OCI-LY7 (cell line): ENCODE data around the gene SNX17. TPM values are rescaled to one million over a fixed set of nuclear protein-coding genes. Genes with fewer than 3 reads are reported as not detected.

Source experiments
- BruUV-seq: library from RNA; stranded (reverse); fragments of 400-500 nt; replicated peaks from 2 replicates; lab custom pipeline; 2021; lab: Mats Ljungman, UMichigan
- CTCF ChIA-PET: fragments of 300-600 bp; sonication (Branson Sonifier 250); formaldehyde crosslinking; loops from one replicate; lab custom pipeline; 2022; ENCODE audit warnings: antibody characterized with exemption; ENCODE audit not compliant: unreplicated experiment; lab: Charles Lee
- POLR2A ChIA-PET: fragments of 300-600 bp; sonication (Branson Sonifier 250); formaldehyde crosslinking; loops from one replicate; lab custom pipeline; 2022; ENCODE audit warnings: antibody characterized with exemption; lab: Charles Lee
- DNase-seq: peaks from one replicate; pipeline ENCODE4 v3.0.0-alpha.2; 2015; ENCODE audit warnings: low spot score
- H2AFZ ChIP-seq: fragments of 200-600 bp; sonication (generic), shearing (Covaris generic); 2 replicates; pipeline ENCODE4 v1.6.1; 2014; ENCODE audit warnings: mild to moderate bottlenecking, antibody characterized with exemption, low read length, moderate library complexity
- H3K27ac ChIP-seq: fragments of 200-600 bp; sonication (generic); 2 replicates; pipeline ENCODE4 v1.5.1; 2014; ENCODE audit warnings: mixed run types, low read depth, mild to moderate bottlenecking, moderate library complexity, low read length, inconsistent platforms; ENCODE audit not compliant: poor library complexity, severe bottlenecking
- H3K36me3 ChIP-seq: fragments of 200-600 bp; sonication (generic); 2 replicates; pipeline ENCODE4 v1.6.1; 2014; ENCODE audit warnings: mild to moderate bottlenecking, antibody characterized with exemption, low read length, moderate library complexity, mixed read lengths; ENCODE audit not compliant: insufficient read depth
- H3K4me1 ChIP-seq: fragments of 200-600 bp; sonication (generic); 2 replicates; pipeline ENCODE4 v1.5.1; 2014; ENCODE audit warnings: mild to moderate bottlenecking, low read length; ENCODE audit not compliant: insufficient read depth, poor library complexity, severe bottlenecking
- H3K4me2 ChIP-seq: fragments of 200-600 bp; sonication (generic); 2 replicates; pipeline ENCODE4 v1.6.1; 2014; ENCODE audit warnings: mild to moderate bottlenecking, low read length
- H3K4me3 ChIP-seq: fragments of 200-600 bp; sonication (generic); 2 replicates; pipeline ENCODE4 v1.5.1; 2014; ENCODE audit warnings: mild to moderate bottlenecking, low read depth, low read length; ENCODE audit not compliant: poor library complexity, severe bottlenecking
- H3K79me2 ChIP-seq: fragments of 200-600 bp; sonication (generic); 2 replicates; pipeline ENCODE4 v1.6.1; 2016; ENCODE audit warnings: low read depth, mild to moderate bottlenecking, low read length, moderate library complexity, mixed read lengths; ENCODE audit not compliant: insufficient read depth
- H3K9me2 ChIP-seq: fragments of 200-600 bp; sonication (generic); 2 replicates; pipeline ENCODE4 v1.6.1; 2016; ENCODE audit warnings: mild to moderate bottlenecking, low read length, mixed read lengths; ENCODE audit not compliant: insufficient read depth
- H3K9me3 ChIP-seq: fragments of 200-600 bp; sonication (generic); 2 replicates; pipeline ENCODE4 v1.6.1; 2014; ENCODE audit warnings: mild to moderate bottlenecking, mixed run types, low read length, mixed read lengths
- H4K20me1 ChIP-seq: fragments of 200-600 bp; sonication (generic); 2 replicates; pipeline ENCODE4 v1.6.1; 2014; ENCODE audit warnings: mild to moderate bottlenecking, antibody characterized with exemption, low read length, moderate library complexity, mixed read lengths; ENCODE audit not compliant: insufficient read depth
- EZH2phosphoT487 ChIP-seq: fragments of 200-600 bp; sonication (generic); IDR thresholded peaks from 2 replicates; pipeline ENCODE4 v1.6.1; 2018; ENCODE audit warnings: low read depth, borderline replicate concordance, mild to moderate bottlenecking, mixed run types, antibody characterized with exemption, low read length, moderate library complexity, mixed read lengths
- intact Hi-C: fragments of 100-400 bp; cut with micrococcal nuclease; formaldehyde crosslinking; loops from one replicate; pipeline ENCODE4 v1.10.0; 2022; ENCODE audit not compliant: unreplicated experiment
- total RNA-seq, 2 experiments: library from RNA; depleted of rRNA in 1 of 2; stranded (reverse); fragments of >200 nt in 1 of 2; shearing (Covaris generic) in 1 of 2; gene quantifications; 2 replicates each; pipeline ENCODE4 v1.2.3, GENCODE V29; 2014 to 2022
- TF ChIP-seq, protein P1 (sequence below): fragments of 200-600 bp; sonication (generic); conservative IDR thresholded peaks from 2 replicates; pipeline ENCODE4 v1.5.1; 2014; ENCODE audit warnings: mild to moderate bottlenecking, antibody characterized with exemption, low read length, moderate library complexity, mixed read lengths

The SNX17 gene
- total RNA-seq, 2 experiments from 2014 or later, result 63.1 to 97.4 TPM

DNA sequence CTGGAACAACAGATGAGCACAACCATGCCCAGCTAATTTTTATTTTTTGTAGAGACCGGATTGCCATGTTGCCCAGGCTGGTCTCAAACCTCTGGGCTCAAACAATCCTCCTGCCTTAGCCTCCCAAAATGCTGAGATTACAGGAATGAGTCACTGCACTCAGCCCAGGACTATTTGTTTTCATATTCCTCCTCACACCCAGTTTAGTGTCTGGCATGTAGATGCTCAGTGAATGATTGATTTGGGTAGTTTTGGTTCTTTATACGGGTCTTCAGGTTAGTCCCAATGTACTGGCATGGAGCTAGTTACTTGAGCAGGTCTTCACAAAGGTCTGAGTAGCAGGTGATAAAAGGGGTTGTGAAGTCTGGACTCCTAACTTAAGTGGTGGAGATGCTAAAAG, 6.5 kb upstream of the SNX17 start:
- no peak for DNase-seq
- no peaks in the 10 kb centered on the region for H3K9me3 ChIP-seq
- ChIA-PET CTCF (no interaction called here), POLR2A (interaction anchor here (0.5 to 1.2 kb wide), 3 partner anchors 46 to 67 kb away, joined by 3 to 7 read pairs (median 3); no protein-coding TSS in a partner anchor)
- no peaks in the 10 kb centered on the region for H3K9me2 ChIP-seq
- H3K4me1 ChIP-seq, result peaks cover 5% of the 10 kb centered on the region
- H3K36me3 ChIP-seq, result peaks cover 73% of the 10 kb centered on the region
- no TSS peak for BruUV-seq
- no peak overlapping the region for H2AFZ ChIP-seq
- H3K4me3 ChIP-seq, result no peak overlapping the region
- TF ChIP-seq EZH2phosphoT487, result no peak
- TF ChIP-seq, protein P1, sequence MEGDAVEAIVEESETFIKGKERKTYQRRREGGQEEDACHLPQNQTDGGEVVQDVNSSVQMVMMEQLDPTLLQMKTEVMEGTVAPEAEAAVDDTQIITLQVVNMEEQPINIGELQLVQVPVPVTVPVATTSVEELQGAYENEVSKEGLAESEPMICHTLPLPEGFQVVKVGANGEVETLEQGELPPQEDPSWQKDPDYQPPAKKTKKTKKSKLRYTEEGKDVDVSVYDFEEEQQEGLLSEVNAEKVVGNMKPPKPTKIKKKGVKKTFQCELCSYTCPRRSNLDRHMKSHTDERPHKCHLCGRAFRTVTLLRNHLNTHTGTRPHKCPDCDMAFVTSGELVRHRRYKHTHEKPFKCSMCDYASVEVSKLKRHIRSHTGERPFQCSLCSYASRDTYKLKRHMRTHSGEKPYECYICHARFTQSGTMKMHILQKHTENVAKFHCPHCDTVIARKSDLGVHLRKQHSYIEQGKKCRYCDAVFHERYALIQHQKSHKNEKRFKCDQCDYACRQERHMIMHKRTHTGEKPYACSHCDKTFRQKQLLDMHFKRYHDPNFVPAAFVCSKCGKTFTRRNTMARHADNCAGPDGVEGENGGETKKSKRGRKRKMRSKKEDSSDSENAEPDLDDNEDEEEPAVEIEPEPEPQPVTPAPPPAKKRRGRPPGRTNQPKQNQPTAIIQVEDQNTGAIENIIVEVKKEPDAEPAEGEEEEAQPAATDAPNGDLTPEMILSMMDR, result no peak
- no peak overlapping the region for H3K4me2 ChIP-seq
- H4K20me1 ChIP-seq, result no peaks in the 10 kb centered on the region
- intact Hi-C loops, result no loop called here
- peaks cover 10% of the 10 kb centered on the region; the same call in 1 of the 2 replicates for H3K79me2 ChIP-seq
- H3K27ac ChIP-seq, result no peak overlapping the region

DNA sequence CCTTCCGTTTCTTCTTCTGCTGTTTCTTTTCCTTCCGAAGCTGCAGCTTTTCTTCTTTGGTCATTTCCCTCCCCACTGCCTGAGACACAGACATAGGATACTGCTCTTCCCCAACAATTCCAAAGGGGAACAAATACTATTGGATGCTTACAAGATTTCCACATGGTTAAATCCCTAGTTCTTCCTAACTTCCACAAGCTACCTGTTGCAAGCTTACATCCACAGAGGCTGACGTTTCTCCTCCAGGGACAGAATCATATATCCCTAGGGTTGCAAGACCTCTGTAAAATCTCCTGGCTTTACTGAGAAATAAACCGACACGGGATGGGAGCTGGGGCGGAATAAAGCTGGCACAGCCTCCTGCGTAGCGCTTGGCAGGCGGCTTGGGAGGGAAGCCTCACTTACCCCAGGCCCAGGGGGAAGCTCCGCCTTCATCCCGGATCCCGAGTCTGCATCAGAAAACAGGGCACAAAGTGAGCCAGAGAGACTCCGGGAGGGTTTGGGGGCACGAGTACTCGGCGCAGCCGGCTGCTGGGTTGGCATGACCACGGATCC, 868 bp upstream of the SNX17 start:
- no peaks in the 10 kb centered on the region for H4K20me1 ChIP-seq
- peak overlapping the region; percentile 61 for H2AFZ ChIP-seq
- H3K4me2 ChIP-seq, result peak overlapping the region; percentile 100
- intact Hi-C loops, result loop anchor here (1.0 to 2.0 kb wide), 3 partner anchors 13 to 260 kb away; partner anchors contain the start of genes CCDC121, GPN1, GTF3C2 and MPV17
- H3K9me2 ChIP-seq, result no peaks in the 10 kb centered on the region
- ChIA-PET CTCF (interaction anchor here (0.8 to 1.3 kb wide), 3 partner anchors 10 to 59 kb away, joined by 3 to 4 read pairs (median 4); partner anchors contain the start of genes MPV17 and NRBP1), POLR2A (interaction anchor here (0.7 to 1.9 kb wide), 5 partner anchors 11 to 203 kb away, joined by 3 to 10 read pairs (median 4); partner anchors contain the start of genes GTF3C2 and NRBP1)
- BruUV-seq, result no TSS peak
- H3K36me3 ChIP-seq, result peaks cover 63% of the 10 kb centered on the region
- TF ChIP-seq EZH2phosphoT487, result no peak
- TF ChIP-seq, protein P1, result no peak
- H3K79me2 ChIP-seq, result peaks cover 35% of the 10 kb centered on the region
- H3K27ac ChIP-seq, result peak overlapping the region; percentile 53
- H3K4me1 ChIP-seq, result peaks cover 27% of the 10 kb centered on the region
- DNase-seq, result no peak
- H3K9me3 ChIP-seq, result no peaks in the 10 kb centered on the region
- H3K4me3 ChIP-seq, result peak overlapping the region; percentile 90
